GM18858 (cell line): ENCODE results near the gene CPNE6.
"Not testable (repeated sequence)": the region's sequence is repeated elsewhere in the genome, so short reads cannot be mapped to it uniquely, and the experiment has no call there.

Experiments
- ATAC-seq: cut with Tn5 transposase; IDR thresholded peaks from one replicate; pipeline ENCODE4 v1.9.1; 2021; ENCODE audit not compliant: unreplicated experiment

The CPNE6 gene

DNA sequence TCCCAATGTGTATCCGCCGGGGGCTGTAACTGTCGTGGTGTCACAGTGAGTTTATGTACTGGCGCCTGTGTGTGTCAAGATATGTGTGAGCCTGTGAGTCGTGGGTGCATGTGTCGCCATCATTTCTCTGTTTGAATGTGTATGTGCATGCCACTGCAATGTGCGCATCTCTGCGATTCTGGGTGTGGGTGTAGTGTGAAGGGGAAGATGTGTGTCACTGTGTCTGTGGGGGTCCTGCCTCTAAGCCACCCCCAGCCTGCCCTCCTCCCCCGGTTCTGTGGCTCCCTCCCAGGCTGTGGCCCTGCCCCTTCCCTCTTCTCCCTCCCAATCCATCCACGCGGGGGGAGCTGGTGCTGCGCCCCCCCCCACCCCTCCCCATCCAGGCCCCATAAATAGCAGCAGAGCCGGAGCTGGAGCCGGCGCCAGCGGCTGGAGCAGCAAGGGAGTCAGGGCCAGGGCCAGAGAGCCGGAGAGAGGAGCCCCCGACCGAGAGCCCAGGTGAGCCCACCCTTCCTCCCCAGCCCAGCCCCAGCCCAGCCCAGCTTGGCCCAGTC lies at the start of gene CPNE6:
Gene CPNE6, plus strand, starts transcription at position 419 of the 554 bp plus-strand sequence. CDS start 1,375 bp downstream, outside the sequence.
- no peak for ATAC-seq

- not testable (repeated sequence) for ATAC-seq
Measured at GRCh38 chr14:24024939-24025418, 46.4 kb upstream of the CPNE6 start.

- ATAC-seq = not testable (repeated sequence)
Measured at GRCh38 chr14:24029687-24030086, 41.7 kb upstream of the CPNE6 start.

DNA sequence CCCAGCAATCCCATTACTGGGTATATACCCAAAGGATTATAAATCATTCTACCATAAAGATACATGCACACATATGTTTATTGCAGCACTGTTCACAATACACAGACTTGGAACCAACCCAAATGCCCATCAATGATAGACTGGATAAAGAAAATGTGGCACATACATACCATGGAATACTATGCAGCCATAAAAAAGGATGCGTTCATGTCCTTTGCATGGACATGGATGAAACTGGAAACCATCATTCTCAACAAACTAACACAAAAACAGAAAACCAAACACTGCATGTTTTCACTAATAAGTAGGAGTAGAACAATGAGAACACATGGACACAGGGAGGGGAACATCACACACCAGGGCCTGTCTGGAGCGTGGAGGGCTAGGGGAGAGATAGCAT lies 40.0 kb upstream of the CPNE6 start:
- ATAC-seq = not testable (repeated sequence)

DNA sequence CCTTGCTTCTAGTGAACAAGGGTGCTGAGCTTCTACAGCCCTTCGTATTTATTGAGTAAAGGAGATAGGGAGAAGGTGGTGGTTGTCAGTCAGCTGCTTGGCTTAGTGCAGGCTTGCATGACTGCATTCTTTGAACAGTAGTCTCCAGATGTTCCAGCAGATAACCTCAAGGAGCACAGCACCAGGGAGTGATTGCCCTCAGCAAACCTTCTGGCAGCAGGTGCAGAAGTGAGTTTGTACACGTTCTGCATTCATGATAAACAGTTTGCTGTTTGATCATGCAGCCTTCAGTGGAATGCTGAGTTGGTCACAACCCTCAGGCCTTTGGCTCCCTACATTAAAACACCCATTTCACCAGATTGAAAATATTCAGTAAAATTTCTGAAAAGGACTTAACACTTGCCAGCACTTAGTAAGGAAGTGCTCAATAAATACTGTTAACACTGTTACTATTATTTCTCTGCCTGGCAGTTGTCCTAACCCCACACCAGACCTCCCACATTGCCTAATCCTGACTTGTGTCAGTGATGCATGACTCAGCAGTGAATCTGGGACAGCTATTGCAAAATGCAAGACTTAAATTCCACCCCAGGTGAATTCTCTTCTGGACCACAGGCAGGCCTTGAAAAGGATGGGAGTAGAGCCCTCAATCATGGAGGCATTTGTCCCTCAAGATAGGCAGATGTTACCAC lies 38.5 kb upstream of the CPNE6 start:
- no peak for ATAC-seq

- ATAC-seq = not testable (repeated sequence)
Measured at GRCh38 chr14:24035769-24036168, 35.6 kb upstream of the CPNE6 start.

- no peak for ATAC-seq
Measured at GRCh38 chr14:24036169-24036962, 35.0 kb upstream of the CPNE6 start.

GRCh38 chr14:24036963-24037657 lies 34.3 kb upstream of the CPNE6 start:
- not testable (repeated sequence) for ATAC-seq

GRCh38 chr14:24037658-24038037 lies 33.7 kb upstream of the CPNE6 start:
- no peak for ATAC-seq

- no peak for ATAC-seq
Measured at GRCh38 chr14:24038686-24039085, 32.7 kb upstream of the CPNE6 start.

DNA sequence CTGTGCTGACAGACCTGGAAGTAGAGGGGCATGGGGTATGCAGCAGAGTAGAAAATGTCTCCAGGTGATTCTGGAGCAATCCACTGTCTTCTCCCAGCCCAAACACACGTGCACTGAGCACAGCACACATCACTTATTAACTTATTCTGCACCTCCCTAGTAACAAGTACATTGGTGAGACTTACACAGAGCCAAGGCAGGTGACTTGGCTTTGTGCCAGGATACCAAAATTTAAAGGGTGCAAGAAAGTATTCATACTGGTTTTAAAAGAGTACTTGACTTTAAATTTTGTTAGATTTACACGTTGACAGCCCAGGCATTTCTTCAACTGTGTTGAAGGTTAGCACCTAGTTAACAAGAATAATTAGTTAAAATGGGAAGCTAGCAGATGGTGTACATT lies 30.7 kb upstream of the CPNE6 start:
- ATAC-seq = no peak

DNA sequence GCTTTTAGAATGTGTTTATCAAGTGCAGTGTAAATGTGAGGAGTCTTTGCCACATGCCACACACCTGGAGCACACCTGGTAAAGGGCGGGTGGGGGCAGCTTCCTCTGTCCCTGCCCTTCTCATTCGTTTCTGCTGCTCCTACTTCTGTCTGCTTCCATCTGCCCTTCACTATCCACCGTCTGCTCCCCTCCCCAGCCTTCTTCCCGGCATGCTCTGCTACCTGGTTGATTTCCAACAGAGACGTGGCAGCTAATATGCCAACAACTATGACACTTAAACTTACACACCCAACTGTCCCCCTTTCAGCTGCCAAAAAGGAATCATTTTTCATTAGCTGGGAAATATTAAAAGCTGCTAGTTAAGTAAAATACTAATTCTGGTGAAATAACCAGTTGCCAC lies 28.6 kb upstream of the CPNE6 start:
- ATAC-seq = no peak

DNA sequence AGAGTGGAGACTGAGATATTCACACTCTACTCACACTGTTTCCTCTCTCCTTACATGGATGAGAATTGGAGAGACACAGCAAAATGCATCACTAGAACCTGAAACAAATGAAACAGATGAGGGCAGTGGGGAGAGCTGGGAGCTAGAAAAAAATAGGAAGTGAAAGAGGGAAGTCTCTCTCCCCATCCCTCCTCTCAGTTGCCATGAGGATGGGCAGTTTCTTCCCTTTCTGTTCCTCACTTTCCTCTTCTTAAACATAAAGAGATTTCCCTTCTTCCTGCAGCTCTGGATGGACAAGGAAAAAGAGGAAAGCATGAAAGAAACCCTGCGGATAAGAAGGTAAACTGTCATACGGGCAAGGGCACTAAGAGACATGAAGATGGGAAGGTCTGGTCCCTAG lies 22.4 kb upstream of the CPNE6 start:
- not testable (repeated sequence) for ATAC-seq

- ATAC-seq = not testable (repeated sequence)
Measured at GRCh38 chr14:24050753-24051152, 20.6 kb upstream of the CPNE6 start.

DNA sequence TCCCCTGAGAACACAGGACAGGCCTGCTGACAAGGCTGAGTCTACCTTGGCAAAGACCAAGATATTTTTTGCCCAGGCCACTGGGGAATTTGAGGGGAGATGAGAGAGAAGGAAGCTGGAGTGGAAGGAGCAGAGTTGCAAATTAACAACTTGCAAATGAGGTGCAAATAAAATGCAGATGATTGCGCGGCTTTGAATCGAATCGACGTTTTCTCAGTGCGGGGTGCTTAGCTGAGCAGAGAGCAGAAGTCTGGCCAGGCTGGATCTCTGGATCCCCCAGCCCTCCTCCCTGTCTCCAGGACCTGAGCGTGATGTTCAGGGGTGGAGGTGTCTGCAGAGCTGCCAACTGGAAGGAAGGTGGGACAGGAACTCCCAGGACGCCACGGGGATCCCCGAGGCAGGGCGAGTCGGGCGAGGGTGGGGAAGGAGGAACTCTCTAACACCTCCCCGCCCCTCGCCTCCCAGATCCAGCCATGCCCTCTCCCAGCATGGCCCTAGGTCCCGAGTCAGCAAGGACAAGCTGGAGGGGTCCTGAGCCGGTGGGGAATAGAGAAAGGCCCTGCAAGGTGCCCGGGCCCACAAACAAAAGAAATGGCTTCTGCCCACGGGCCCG lies 20.1 kb upstream of the CPNE6 start:
- peak; percentile 13 for ATAC-seq

DNA sequence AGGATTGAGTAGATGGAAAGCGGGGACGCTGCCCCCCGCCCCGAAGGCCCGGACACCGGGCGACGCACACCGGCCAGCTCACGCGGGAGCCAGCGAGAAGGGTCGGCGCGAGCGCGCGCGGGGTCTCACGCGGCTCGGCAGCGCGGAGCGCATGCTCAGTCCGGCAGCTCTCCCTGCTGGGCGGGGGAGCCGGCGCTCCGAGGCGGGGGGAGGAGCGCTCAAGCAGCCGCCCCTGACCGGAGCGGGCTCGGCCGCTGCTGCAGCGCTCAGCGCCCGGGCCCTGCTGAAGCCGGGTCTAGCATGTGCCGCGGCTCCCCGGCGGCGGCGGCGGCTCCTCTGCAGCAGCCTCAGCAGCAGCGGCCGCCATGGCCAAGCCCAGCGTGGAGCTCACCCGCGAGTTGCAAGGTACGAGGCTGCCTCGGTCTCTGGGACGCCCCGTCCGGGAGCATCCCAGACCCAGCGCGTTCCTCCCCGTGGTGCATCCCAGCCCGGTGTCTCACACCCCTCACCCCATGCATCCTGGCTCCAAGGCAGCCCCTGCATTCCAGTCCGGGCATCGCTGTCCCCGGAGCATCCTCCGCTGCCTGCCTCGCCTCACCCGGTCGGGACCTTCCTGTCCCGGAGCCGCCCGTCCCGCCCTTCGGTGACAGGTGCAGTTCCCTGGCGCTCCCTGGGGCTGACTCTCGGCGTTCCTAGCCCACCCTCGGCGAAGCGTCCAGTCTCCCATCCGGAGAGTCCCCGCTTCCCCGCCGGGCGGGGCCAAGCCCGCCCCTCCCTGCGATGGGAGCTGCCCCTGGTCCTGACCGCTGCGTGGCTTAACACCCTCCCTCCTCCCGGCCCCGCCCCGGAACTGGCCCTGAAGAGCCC lies 19.3 kb upstream of the CPNE6 start, which contains the start of gene CARMIL3:
Gene CARMIL3, plus strand, starts transcription at position 221 of the 867 bp plus-strand sequence. Its CDS starts 145 bp downstream, at position 366.
- peak; percentile 49 for ATAC-seq

DNA sequence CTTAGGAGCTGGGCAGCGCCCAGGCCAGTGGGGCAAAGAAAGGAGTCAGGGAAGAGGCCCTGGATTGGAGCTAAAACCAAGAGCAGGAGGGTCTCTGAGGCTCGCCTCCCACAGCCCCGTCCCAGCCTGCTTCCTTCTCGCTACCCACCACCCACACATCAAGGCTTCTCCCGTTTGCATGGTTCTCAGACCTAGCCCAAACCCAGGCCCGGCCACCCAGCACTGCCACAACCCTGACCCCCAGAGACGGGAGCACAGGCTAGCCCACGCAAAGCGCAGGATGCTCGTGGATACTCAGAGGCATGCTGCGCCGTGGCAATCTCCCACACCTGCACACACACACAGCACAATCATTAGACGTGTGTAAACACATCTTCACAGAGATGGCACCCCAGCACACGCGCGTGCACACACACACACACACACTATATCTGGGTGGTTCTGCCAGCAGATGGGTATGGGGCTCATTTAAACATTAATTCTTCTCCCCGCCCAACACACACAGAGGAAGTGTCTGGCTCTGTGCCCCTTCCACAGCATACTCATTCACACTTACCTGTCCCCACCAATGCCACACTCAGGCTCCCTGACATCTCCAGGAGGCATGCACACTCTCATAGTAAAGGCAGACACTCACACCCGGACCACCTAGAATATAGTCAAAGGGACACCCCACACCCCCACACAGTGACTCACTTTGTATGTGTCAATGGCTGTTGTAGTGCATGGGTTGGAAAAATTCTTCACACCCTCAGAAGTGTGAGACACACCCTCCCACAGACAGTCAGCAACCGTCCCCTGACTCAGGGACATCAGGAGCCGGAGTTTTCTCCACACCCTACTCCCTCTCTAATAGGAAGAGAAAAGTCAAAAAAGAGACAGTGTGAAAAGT lies 18.5 kb upstream of the CPNE6 start:
- ATAC-seq = no peak

DNA sequence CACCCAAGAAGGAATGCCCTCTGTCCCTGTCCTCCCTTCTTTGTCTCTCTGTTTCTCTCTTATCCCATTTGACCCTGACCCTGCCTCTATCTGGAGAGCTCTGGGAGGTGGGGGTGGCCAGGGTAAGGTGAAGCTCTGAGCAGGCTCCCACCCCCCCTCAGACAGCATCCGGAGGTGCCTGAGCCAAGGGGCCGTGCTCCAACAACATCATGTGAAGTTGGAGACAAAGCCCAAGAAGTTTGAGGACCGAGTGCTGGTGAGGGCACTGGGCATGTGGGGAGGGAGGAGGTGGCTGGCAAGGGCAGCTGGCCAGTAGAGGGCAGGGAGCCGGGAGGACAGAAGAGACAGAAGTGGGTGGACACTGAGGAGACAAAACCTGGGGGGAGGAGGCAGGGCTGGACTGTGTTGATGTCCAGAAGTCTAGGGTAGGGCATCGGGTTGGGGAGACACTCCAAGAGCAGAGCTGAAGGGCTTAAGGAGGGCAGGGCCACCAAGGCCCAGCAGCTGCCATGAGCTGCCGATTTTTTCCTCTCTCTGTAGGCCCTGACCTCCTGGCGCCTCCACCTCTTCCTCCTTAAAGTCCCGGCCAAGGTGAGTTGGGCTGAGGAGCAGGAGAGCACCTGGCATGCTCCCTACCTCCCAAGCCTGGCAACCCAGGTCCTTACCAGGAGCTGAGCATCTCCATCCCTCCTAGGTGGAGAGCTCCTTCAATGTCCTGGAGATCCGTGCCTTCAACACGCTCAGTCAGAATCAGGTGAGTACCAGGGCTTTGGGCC lies 17.6 kb upstream of the CPNE6 start:
- ATAC-seq = no peak
